Activated CD8-positive, alpha-beta memory T cell treated with anti-CD3 and anti-CD28 coated beads, Interleukin-2, amount 10 ng/mL, durations not matched to agents 7 days and 5 days (primary cell): ENCODE results near the gene LCN10. TPM values are rescaled to one million over a fixed set of nuclear protein-coding genes. Genes with fewer than 3 reads are reported as not detected.

Source experiments
- ATAC-seq: fragments of 150-1000 bp; cut with Tn5 transposase; one replicate; pipeline ENCODE4 v1.10.0; 2021; ENCODE audit warnings: moderate library complexity
- CTCF ChIA-PET: fragments of 350-600 bp; sonication (Branson Sonifier 250); formaldehyde crosslinking; loops from one replicate; lab custom pipeline; 2021; ENCODE audit warnings: antibody characterized with exemption; lab: Charles Lee
- DNase-seq: peaks from one replicate; pipeline ENCODE4 v3.0.0-alpha.2; 2020
- H3K27ac Mint-ChIP-seq: one replicate; pipeline ENCODE4 v1.8.0; 2021; ENCODE audit warnings: mild to moderate bottlenecking, mixed read lengths
- H3K27me3 Mint-ChIP-seq: one replicate; pipeline ENCODE4 v1.8.0; 2021; ENCODE audit warnings: mixed read lengths
- H3K36me3 Mint-ChIP-seq: one replicate; pipeline ENCODE4 v1.8.0; 2021; ENCODE audit warnings: mild to moderate bottlenecking, mixed read lengths
- H3K4me1 Mint-ChIP-seq: one replicate; pipeline ENCODE4 v1.8.0; 2021; ENCODE audit warnings: mixed read lengths
- H3K4me3 Mint-ChIP-seq: one replicate; pipeline ENCODE4 v1.8.0; 2021; ENCODE audit warnings: mild to moderate bottlenecking, moderate library complexity, mixed read lengths
- H3K9me3 Mint-ChIP-seq: one replicate; pipeline ENCODE4 v1.8.0; 2022; ENCODE audit warnings: low read depth, mixed read lengths
- microRNA-seq: library from miRNA; unstranded; fragments of <30 nt; microRNA quantifications from one replicate; pipeline ENCODE4 v1.2.0, GENCODE V29; 2022
- total RNA-seq, 2 experiments: library from RNA; stranded (reverse); gene quantifications; one replicate each; pipeline ENCODE4 v1.2.3, GENCODE V29; 2021

The LCN10 gene
- total RNA-seq, 2 experiments from 2014 or later, result 0.68 TPM; not detected in 1

DNA sequence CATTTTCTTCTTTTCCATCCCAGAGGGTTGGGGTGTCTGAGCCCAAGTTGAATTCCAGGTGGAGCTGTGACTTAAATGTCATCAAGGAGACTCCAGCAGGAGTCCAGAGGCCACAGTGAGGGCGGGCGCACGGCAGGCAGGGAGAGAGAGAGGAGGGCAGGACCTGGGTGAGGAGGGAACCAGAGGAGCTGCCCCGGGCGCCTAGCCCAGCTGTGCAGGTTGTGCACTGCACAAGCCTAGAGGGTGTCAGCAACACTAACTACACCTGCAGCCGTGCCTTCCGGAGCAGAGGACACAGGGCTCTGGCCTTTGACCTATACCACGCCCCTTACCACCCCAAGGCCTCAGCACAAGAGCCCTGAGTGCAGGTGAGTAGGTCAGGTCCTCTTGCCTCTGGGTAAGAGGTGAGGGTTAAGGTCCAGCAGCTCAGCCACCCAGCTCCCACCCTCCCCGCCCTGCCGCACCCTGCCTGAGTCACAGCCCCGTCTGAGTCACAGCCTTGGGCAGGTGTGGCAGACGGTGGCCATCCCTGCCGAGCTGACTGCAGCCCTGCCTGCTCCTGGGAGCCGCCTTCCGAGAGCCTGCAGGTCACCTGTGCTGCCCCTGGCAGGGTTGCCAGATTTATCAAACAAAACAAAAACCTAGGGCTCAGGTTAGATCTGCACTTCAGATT, 49.1 kb downstream of the LCN10 start:
- H3K27ac Mint-ChIP-seq, result no peak overlapping the region
- H3K36me3 Mint-ChIP-seq, result no peaks in the 10 kb centered on the region
- CTCF ChIA-PET, result interaction anchor here (0.6 to 2.3 kb wide), 3 partner anchors 17 to 38 kb away, joined by 3 to 5 read pairs (median 4); no protein-coding TSS in a partner anchor
- H3K4me1 Mint-ChIP-seq, result peaks cover 6% of the 10 kb centered on the region
- H3K9me3 Mint-ChIP-seq, result no peaks in the 10 kb centered on the region
- no peak for DNase-seq
- no peak overlapping the region for H3K4me3 Mint-ChIP-seq
- peaks cover 29% of the 10 kb centered on the region for H3K27me3 Mint-ChIP-seq
- ATAC-seq, result peak; percentile 32

- ATAC-seq (no peak), DNase-seq (no peak)
- H3K4me1 Mint-ChIP-seq, result peaks cover 10% of the 10 kb centered on the region
- peaks cover 28% of the 10 kb centered on the region for H3K27me3 Mint-ChIP-seq
- H3K9me3 Mint-ChIP-seq, result no peaks in the 10 kb centered on the region
- H3K27ac Mint-ChIP-seq, result no peak overlapping the region
- CTCF ChIA-PET, result no interaction called here
- H3K36me3 Mint-ChIP-seq, result no peaks in the 10 kb centered on the region
- no peak overlapping the region for H3K4me3 Mint-ChIP-seq
Observed at GRCh38 chr9:136693135-136693489, 49.6 kb downstream of the LCN10 start.

GRCh38 chr9:136692185-136693134, 50.3 kb downstream of the LCN10 start:
- no peaks in the 10 kb centered on the region for H3K36me3 Mint-ChIP-seq
- ATAC-seq, result no peak
- H3K27me3 Mint-ChIP-seq, result peaks cover 25% of the 10 kb centered on the region
- no peaks in the 10 kb centered on the region for H3K9me3 Mint-ChIP-seq
- peaks cover 11% of the 10 kb centered on the region for H3K4me1 Mint-ChIP-seq
- no peak for DNase-seq
- H3K4me3 Mint-ChIP-seq, result no peak overlapping the region
- no peak overlapping the region for H3K27ac Mint-ChIP-seq
- CTCF ChIA-PET, result no interaction called here

- CTCF ChIA-PET, result no interaction called here
- Mint-ChIP-seq H3K36me3 (no peaks in the 10 kb centered on the region), H3K4me1 (peaks cover 9% of the 10 kb centered on the region), H3K27me3 (peaks cover 20% of the 10 kb centered on the region), H3K4me3 (no peak overlapping the region), H3K9me3 (no peaks in the 10 kb centered on the region), H3K27ac (no peak overlapping the region)
- no peak for ATAC-seq
- no peak for DNase-seq
Observed at GRCh38 chr9:136691316-136692184, 51.2 kb downstream of the LCN10 start.

- no peak overlapping the region for H3K27ac Mint-ChIP-seq
- H3K4me1 Mint-ChIP-seq, result peaks cover 14% of the 10 kb centered on the region
- ATAC-seq (no peak), DNase-seq (no peak)
- H3K36me3 Mint-ChIP-seq, result no peaks in the 10 kb centered on the region
- no peaks in the 10 kb centered on the region for H3K9me3 Mint-ChIP-seq
- CTCF ChIA-PET, result interaction anchor here (1.4 kb wide), 1 partner anchor 11 kb away, joined by 10 read pairs; no protein-coding TSS in a partner anchor
- H3K27me3 Mint-ChIP-seq, result peaks cover 17% of the 10 kb centered on the region
- no peak overlapping the region for H3K4me3 Mint-ChIP-seq
Observed at GRCh38 chr9:136690806-136691261, 51.9 kb downstream of the LCN10 start.

DNA sequence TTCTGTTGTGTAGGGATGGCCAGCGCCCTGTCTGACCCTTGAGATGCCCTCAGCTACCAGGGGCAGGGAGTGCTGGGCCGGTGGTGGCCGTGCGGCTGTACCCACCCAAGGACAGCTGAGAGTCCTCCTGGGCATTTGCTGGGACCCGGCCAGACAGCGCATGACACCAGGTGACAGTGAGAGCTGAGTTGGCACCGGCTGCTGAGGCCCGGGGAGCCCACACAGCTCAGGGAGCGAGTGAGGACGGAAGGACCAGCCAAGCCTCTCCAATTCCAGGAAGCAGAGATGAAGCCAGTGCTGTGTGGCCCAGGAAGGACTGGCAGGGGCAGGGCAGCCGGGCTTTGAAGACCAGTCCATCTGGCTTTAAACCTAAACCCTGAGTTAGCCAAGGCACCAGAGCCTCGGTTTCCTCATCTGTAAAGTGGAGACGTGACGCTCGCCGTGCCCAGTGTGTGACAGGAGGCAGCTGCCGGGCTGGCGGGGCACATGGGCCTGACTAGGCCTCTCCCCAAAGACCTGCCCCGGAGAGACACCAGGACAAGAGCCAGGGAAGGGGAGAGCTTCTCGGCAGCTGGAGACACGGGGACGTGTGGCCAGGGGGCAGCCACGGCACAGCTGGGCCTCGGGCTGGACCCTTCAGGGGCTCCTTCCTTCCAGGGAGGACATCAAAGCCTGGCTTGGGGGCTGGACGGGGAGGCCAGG, 52.5 kb downstream of the LCN10 start:
- no peak for DNase-seq
- ATAC-seq, result no peak
- peaks cover 15% of the 10 kb centered on the region for H3K4me1 Mint-ChIP-seq
- H3K27ac Mint-ChIP-seq, result no peak overlapping the region
- peaks cover 16% of the 10 kb centered on the region for H3K27me3 Mint-ChIP-seq
- CTCF ChIA-PET, result interaction anchor here (1.1 to 1.4 kb wide), 3 partner anchors 11 to 37 kb away, joined by 3 to 10 read pairs (median 4); no protein-coding TSS in a partner anchor
- H3K36me3 Mint-ChIP-seq, result no peaks in the 10 kb centered on the region
- no peak overlapping the region for H3K4me3 Mint-ChIP-seq
- H3K9me3 Mint-ChIP-seq, result no peaks in the 10 kb centered on the region

DNA sequence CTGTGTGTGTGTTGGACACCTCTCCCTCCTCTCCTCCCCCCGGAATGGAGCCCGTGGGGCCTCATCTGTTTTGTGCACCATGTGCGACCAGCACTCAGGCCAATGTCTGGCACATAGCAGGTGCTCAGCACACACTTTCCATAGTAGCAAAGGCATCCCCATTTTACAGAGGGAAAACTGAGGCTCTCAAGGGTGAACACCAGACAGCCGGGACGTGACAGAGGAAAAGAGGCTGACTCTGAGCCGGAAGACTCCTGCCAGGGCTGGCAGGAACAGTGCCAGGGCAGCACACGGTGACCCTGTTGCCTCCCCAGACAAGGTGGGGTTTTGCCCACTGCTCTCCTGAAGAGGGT, 53.7 kb downstream of the LCN10 start:
- no peak overlapping the region for H3K4me3 Mint-ChIP-seq

DNA sequence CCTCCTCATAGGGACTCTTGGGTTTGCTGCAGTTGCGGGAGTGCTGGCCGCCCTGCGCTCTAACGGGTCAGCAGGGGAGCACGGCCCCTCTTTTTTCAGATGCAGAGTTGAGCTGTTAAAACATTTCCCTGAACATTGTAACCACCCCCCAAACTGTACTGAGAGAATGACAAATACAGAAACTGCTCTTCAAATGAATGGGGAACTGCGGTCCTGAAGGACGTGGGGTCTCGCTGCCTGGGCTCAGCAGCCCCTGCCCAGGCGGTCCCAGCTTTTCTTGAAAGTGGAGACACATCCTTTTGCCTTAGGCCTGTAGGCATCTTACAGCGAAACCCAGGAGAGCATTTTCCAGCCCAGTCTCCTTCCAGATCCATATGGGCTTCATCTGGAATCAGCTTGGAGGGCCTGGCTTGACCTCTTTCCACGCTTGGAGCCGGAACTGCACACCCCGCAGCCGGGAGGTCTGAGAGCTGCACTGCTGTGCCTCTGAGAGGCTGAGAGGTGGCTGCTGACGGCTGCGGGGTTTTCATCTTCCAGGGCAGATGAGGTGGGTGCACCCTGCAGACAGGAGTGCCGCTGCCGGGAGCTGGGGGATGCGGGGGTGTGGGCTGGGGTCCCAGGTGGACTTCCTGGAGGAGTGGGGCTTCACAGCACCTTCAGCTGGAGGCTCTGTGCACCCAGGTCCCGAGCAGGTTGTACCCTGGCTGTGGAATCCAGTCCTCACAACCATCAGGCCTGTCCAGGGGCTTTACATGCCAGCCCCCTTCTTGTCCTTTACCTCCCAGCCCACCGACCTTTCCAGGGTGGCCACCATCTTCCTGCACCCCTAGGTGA, 54.2 kb downstream of the LCN10 start:
- no peak for ATAC-seq
- Mint-ChIP-seq H3K27ac (no peak overlapping the region), H3K9me3 (no peaks in the 10 kb centered on the region), H3K36me3 (no peaks in the 10 kb centered on the region), H3K27me3 (peaks cover 13% of the 10 kb centered on the region), H3K4me3 (no peak overlapping the region), H3K4me1 (peaks cover 15% of the 10 kb centered on the region)
- CTCF ChIA-PET, result interaction anchor here (0.8 to 7.6 kb wide), 5 partner anchors 13 to 156 kb away, joined by 3 to 33 read pairs (median 3); no protein-coding TSS in a partner anchor
- no peak for DNase-seq

More for the DNA sequence above, 53.7 kb downstream of the LCN10 start:
- peaks cover 15% of the 10 kb centered on the region for H3K4me1 Mint-ChIP-seq
- CTCF ChIA-PET, result interaction anchor here (1.2 to 1.5 kb wide), 4 partner anchors 12 to 39 kb away, joined by 3 to 10 read pairs (median 7); no protein-coding TSS in a partner anchor
- H3K27me3 Mint-ChIP-seq, result peaks cover 13% of the 10 kb centered on the region
- H3K9me3 Mint-ChIP-seq, result no peaks in the 10 kb centered on the region
- ATAC-seq (no peak), DNase-seq (no peak)
- H3K36me3 Mint-ChIP-seq, result no peaks in the 10 kb centered on the region
- no peak overlapping the region for H3K27ac Mint-ChIP-seq

Small RNAs within 50 kb of the gene (microRNA-seq; reads per million reads assigned to microRNA genes)
- not detected for gene MIR6722

Other genes starting within 250 kb of the LCN10 start
- gene NOTCH1, start 196.9 kb downstream of the LCN10 start, total RNA-seq, result 10 to 100 TPM; 67.3 to 73.5 TPM
- gene EGFL7, start 80.0 kb downstream of the LCN10 start, total RNA-seq, result 1 to 10 TPM in 1 of 2 experiments, under 1 TPM in 1; 0.29 to 1.1 TPM
- 10 to 100 TPM; 16.9 to 20.5 TPM for gene AGPAT2, start 55.5 kb downstream of the LCN10 start, total RNA-seq
- gene DIPK1B, start 30.4 kb downstream of the LCN10 start, total RNA-seq, result not detected
- gene LCN6, start 5.6 kb upstream of the LCN10 start, total RNA-seq, result not detected
- not detected for gene LCN8, start 15.3 kb upstream of the LCN10 start, total RNA-seq
- not detected for gene LCN15, start 21.6 kb upstream of the LCN10 start, total RNA-seq
- gene TMEM141, start 48.4 kb upstream of the LCN10 start, total RNA-seq, result 10 to 100 TPM; 31.7 to 32.8 TPM
- under 1 TPM; 0.26 to 0.91 TPM for gene CCDC183, start 53.4 kb upstream of the LCN10 start, total RNA-seq
- gene RABL6, start 65.0 kb upstream of the LCN10 start, total RNA-seq, result 100 to 1,000 TPM; 113 to 123 TPM
- gene AJM1, start 99.5 kb upstream of the LCN10 start, total RNA-seq, result 1 to 10 TPM; 3.9 to 4.4 TPM
- gene PHPT1, start 106.5 kb upstream of the LCN10 start, total RNA-seq, result 100 to 1,000 TPM in 1 of 2 experiments, 10 to 100 TPM in 1; 96.8 to 116 TPM
- 10 to 100 TPM; 13.4 to 15.5 TPM for gene MAMDC4, start 109.4 kb upstream of the LCN10 start, total RNA-seq
- 100 to 1,000 TPM; 283 to 360 TPM for gene EDF1, start 123.4 kb upstream of the LCN10 start, total RNA-seq
- gene TRAF2, start 143.6 kb upstream of the LCN10 start, total RNA-seq, result 10 to 100 TPM; 58.4 to 67.6 TPM
- 100 to 1,000 TPM; 106 to 107 TPM for gene FBXW5, start 201.8 kb upstream of the LCN10 start, total RNA-seq
- 1 to 10 TPM in 1 of 2 experiments, not detected in 1; 1.7 TPM for gene C8G, start 202.3 kb upstream of the LCN10 start, total RNA-seq
- gene LCN12, start 209.3 kb upstream of the LCN10 start, total RNA-seq, result 1 to 10 TPM in 1 of 2 experiments, under 1 TPM in 1; 0.68 to 1.2 TPM
- gene PTGDS, start 234.6 kb upstream of the LCN10 start, total RNA-seq, result 1 to 10 TPM; 1.2 to 3.2 TPM
- gene LCNL1, start 240.1 kb upstream of the LCN10 start, total RNA-seq, result under 1 TPM in 1 of 2 experiments, not detected in 1; 0.09 TPM
- 10 to 100 TPM; 68.6 to 94.8 TPM for gene PAXX, start 249.5 kb upstream of the LCN10 start, total RNA-seq